Measurements from ENCODE around the gene EPSTI1. TPM values are rescaled to one million over a fixed set of nuclear protein-coding genes. Genes with fewer than 3 reads are reported as not detected.

The EPSTI1 gene
- total RNA-seq, 4 donors from 2014 or later = 1.1 to 10.2 (median 5.8) TPM

- no peak for TF ChIP-seq POLR2A (IDR thresholded peaks at IDR 0.05)
- TF ChIP-seq CTCF (IDR thresholded peaks at IDR 0.05) = no peak
- Histone ChIP-seq H3K27me3 (no peaks in the 10 kb centered on the region), H3K36me3 (no peaks in the 10 kb centered on the region), H3K27ac (no peak overlapping the region), H3K4me1 (no peaks in the 10 kb centered on the region), H3K9me3 (no peaks in the 10 kb centered on the region), H3K4me3 (no peak overlapping the region)
- WGBS, 2 donors = 49 to 60% methylated on average over 3 of the region's 3 CpGs
- no peak for DNase-seq
- intact Hi-C loops (cut with DNase I) = no loop called here
Observed at GRCh38 chr13:43014162-43014561, 22.1 kb upstream of the EPSTI1 start.

GRCh38 chr13:43009506-43009905, 17.5 kb upstream of the EPSTI1 start:
- Histone ChIP-seq H3K27ac (no peak overlapping the region), H3K4me3 (no peak overlapping the region), H3K36me3 (no peaks in the 10 kb centered on the region), H3K9me3 (no peaks in the 10 kb centered on the region), H3K27me3 (no peaks in the 10 kb centered on the region), H3K4me1 (peaks cover 0 to 5% (median 0%) of the 10 kb centered on the region in 3 donors)
- TF ChIP-seq POLR2A (IDR thresholded peaks at IDR 0.05) = no peak
- TF ChIP-seq CTCF (IDR thresholded peaks at IDR 0.05) = no peak
- DNase-seq = no peak
- 82 to 89% methylated on average over 1 of the region's 1 CpG for WGBS, 2 donors
- intact Hi-C loops (cut with DNase I) = no loop called here

GRCh38 chr13:43008596-43008995, 16.6 kb upstream of the EPSTI1 start:
- TF ChIP-seq CTCF (IDR thresholded peaks at IDR 0.05) (no peak), POLR2A (IDR thresholded peaks at IDR 0.05) (no peak)
- Histone ChIP-seq H3K4me3 (no peak overlapping the region), H3K27me3 (no peaks in the 10 kb centered on the region), H3K36me3 (no peaks in the 10 kb centered on the region), H3K9me3 (no peaks in the 10 kb centered on the region), H3K4me1 (peaks cover 0 to 5% (median 0%) of the 10 kb centered on the region in 3 donors), H3K27ac (no peak overlapping the region)
- WGBS, 2 donors = 88 to 89% methylated on average over 2 to 3 of the region's 3 CpGs
- DNase-seq = no peak
- intact Hi-C loops (cut with DNase I) = no loop called here

GRCh38 chr13:43006893-43007631, 15.0 kb upstream of the EPSTI1 start:
- H3K27me3 ChIP-seq = no peaks in the 10 kb centered on the region
- no peaks in the 10 kb centered on the region for H3K36me3 ChIP-seq
- H3K27ac ChIP-seq = no peak overlapping the region
- TF ChIP-seq CTCF (IDR thresholded peaks at IDR 0.05) = no peak
- TF ChIP-seq POLR2A (IDR thresholded peaks at IDR 0.05) = no peak
- peaks cover 0 to 5% (median 0%) of the 10 kb centered on the region in 3 donors for H3K4me1 ChIP-seq
- no peak for DNase-seq
- 29% methylated on average over 3 of the region's 3 CpGs for WGBS, 2 donors
- no peak overlapping the region for H3K4me3 ChIP-seq
- intact Hi-C loops (cut with DNase I) = no loop called here
- no peaks in the 10 kb centered on the region for H3K9me3 ChIP-seq

- Histone ChIP-seq H3K36me3 (no peaks in the 10 kb centered on the region), H3K27me3 (no peaks in the 10 kb centered on the region), H3K27ac (no peak overlapping the region), H3K4me3 (no peak overlapping the region), H3K4me1 (peaks cover 0 to 5% (median 0%) of the 10 kb centered on the region in 3 donors), H3K9me3 (no peaks in the 10 kb centered on the region)
- no peak for DNase-seq
- TF ChIP-seq CTCF (IDR thresholded peaks at IDR 0.05) (no peak), POLR2A (IDR thresholded peaks at IDR 0.05) (no peak)
- intact Hi-C loops (cut with DNase I) = no loop called here
- 86 to 93% methylated on average over 3 of the region's 3 CpGs for WGBS, 2 donors
Observed at GRCh38 chr13:43005460-43006236, 13.6 kb upstream of the EPSTI1 start.

All from esophagus squamous epithelium (tissue), 5 donors.